SK-N-SH treated with all-trans-retinoic acid at 6 μM for 48 hours (cell line): ENCODE data around the gene BACH2.
"Not testable (repeated sequence)": the region's sequence is repeated elsewhere in the genome, so short reads cannot be mapped to it uniquely, and the experiment has no call there.

Experiments used
- ATAC-seq: fragments of 200-7000 bp; cut with Tn5 transposase; 3 replicates; pipeline ENCODE4 v1.9.1; 2020; ENCODE audit warnings: mild to moderate bottlenecking, moderate library complexity
- ARNTL ChIP-seq: fragments of 450-650 bp; formaldehyde crosslinking; IDR thresholded peaks from 2 replicates; pipeline ENCODE4 v1.5.0; 2020; ENCODE audit warnings: low read depth, mild to moderate bottlenecking, moderate library complexity, borderline replicate concordance
- BACH2 ChIP-seq: fragments of 250-450 bp; sonication (Bioruptor Pico); IDR thresholded peaks from 2 replicates; pipeline ENCODE4 v1.9.0; 2021; ENCODE audit warnings: mild to moderate bottlenecking, borderline replicate concordance
- CSDC2 ChIP-seq: fragments of 250-450 bp; sonication (Bioruptor Pico); IDR thresholded peaks from 2 replicates; pipeline ENCODE4 v1.5.0; 2020; ENCODE audit warnings: mild to moderate bottlenecking, moderate library complexity
- CSRNP3 ChIP-seq: fragments of 250-450 bp; sonication (Bioruptor Pico); IDR thresholded peaks from 2 replicates; pipeline ENCODE4 v1.5.1; 2021; ENCODE audit warnings: mild to moderate bottlenecking, moderate library complexity
- ESRRG ChIP-seq: fragments of 250-450 bp; sonication (Bioruptor Pico); IDR thresholded peaks from 2 replicates; pipeline ENCODE4 v1.6.1; 2021; ENCODE audit warnings: mild to moderate bottlenecking
- GLIS3 ChIP-seq: fragments of 250-450 bp; sonication (Bioruptor Pico); IDR thresholded peaks from 2 replicates; pipeline ENCODE4 v1.5.0; 2020; ENCODE audit warnings: mild to moderate bottlenecking, moderate library complexity
- ISL1 ChIP-seq: fragments of 250-450 bp; sonication (Bioruptor Pico); IDR thresholded peaks from 2 replicates; pipeline ENCODE4 v2.1.2; 2022; ENCODE audit warnings: mild to moderate bottlenecking, moderate library complexity
- OSR1 ChIP-seq: fragments of 250-450 bp; sonication (Bioruptor Pico); IDR thresholded peaks from 2 replicates; pipeline ENCODE4 v1.8.0; 2022; ENCODE audit warnings: moderate library complexity, mild to moderate bottlenecking, inconsistent platforms
- PPARA ChIP-seq: fragments of 250-450 bp; sonication (Bioruptor Pico); IDR thresholded peaks from 2 replicates; pipeline ENCODE4 v1.5.0; 2020; ENCODE audit warnings: mild to moderate bottlenecking, borderline replicate concordance
- RARB ChIP-seq: fragments of 250-450 bp; sonication (Bioruptor Pico); IDR thresholded peaks from 2 replicates; pipeline ENCODE4 v1.8.0; 2021; ENCODE audit warnings: mild to moderate bottlenecking, moderate library complexity
- SNAI2 ChIP-seq: fragments of 250-450 bp; sonication (Bioruptor Pico); IDR thresholded peaks from 2 replicates; pipeline ENCODE4 v1.5.0; 2020; ENCODE audit warnings: mild to moderate bottlenecking, moderate library complexity
- TOX ChIP-seq: fragments of 250-450 bp; sonication (Bioruptor Pico); IDR thresholded peaks from 2 replicates; pipeline ENCODE4 v1.8.0; 2021; ENCODE audit warnings: mild to moderate bottlenecking, moderate library complexity, borderline replicate concordance
- ZC3H10 ChIP-seq: fragments of 250-450 bp; sonication (Bioruptor Pico); IDR thresholded peaks from 2 replicates; pipeline ENCODE4 v1.5.1; 2021; ENCODE audit warnings: mild to moderate bottlenecking, moderate library complexity
- ZFP30 ChIP-seq: fragments of 450-650 bp; formaldehyde crosslinking; IDR thresholded peaks from 2 replicates; pipeline ENCODE4 v1.5.0; 2022; ENCODE audit warnings: mild to moderate bottlenecking, moderate library complexity
- ZNF565 ChIP-seq: fragments of 450-650 bp; formaldehyde crosslinking; conservative IDR thresholded peaks from 2 replicates; pipeline ENCODE4 v1.5.0; 2020; ENCODE audit warnings: low read depth, mild to moderate bottlenecking, moderate library complexity
- ZNF70 ChIP-seq: fragments of 450-650 bp; formaldehyde crosslinking; IDR thresholded peaks from 2 replicates; pipeline ENCODE4 v1.5.0; 2020; ENCODE audit warnings: mild to moderate bottlenecking, moderate library complexity
- ZNF8 ChIP-seq: fragments of 450-650 bp; formaldehyde crosslinking; IDR thresholded peaks from 2 replicates; pipeline ENCODE4 v1.5.0; 2020; ENCODE audit warnings: mild to moderate bottlenecking, moderate library complexity
- TF ChIP-seq, protein P1 (sequence below): fragments of 250-450 bp; sonication (Bioruptor Pico); IDR thresholded peaks from 2 replicates; pipeline ENCODE4 v1.8.0; 2020; ENCODE audit warnings: mild to moderate bottlenecking, moderate library complexity, borderline replicate concordance
- TF ChIP-seq, protein P2 (sequence below): fragments of 250-450 bp; sonication (Bioruptor Pico); IDR thresholded peaks from 2 replicates; pipeline ENCODE4 v1.5.1; 2020; ENCODE audit warnings: low read depth, mild to moderate bottlenecking, moderate library complexity

Gene BACH2

GRCh38 chr6:90035047-90035723 lies 261.5 kb downstream of the BACH2 start:
- TF ChIP-seq RARB (no peak), PPARA (no peak), SNAI2 (CRISPR knock-in tag) (no peak), ESRRG (no peak), ZFP30 (CRISPR knock-in tag) (no peak), CSRNP3 (CRISPR knock-in tag) (no peak), ISL1 (CRISPR knock-in tag) (no peak), ZNF70 (CRISPR knock-in tag) (no peak), CSDC2 (CRISPR knock-in tag) (no peak), BACH2 (CRISPR knock-in tag) (no peak), ZNF8 (no peak), ZNF565 (CRISPR knock-in tag) (no peak), GLIS3 (no peak), ARNTL (no peak)
- TF ChIP-seq, protein P1, sequence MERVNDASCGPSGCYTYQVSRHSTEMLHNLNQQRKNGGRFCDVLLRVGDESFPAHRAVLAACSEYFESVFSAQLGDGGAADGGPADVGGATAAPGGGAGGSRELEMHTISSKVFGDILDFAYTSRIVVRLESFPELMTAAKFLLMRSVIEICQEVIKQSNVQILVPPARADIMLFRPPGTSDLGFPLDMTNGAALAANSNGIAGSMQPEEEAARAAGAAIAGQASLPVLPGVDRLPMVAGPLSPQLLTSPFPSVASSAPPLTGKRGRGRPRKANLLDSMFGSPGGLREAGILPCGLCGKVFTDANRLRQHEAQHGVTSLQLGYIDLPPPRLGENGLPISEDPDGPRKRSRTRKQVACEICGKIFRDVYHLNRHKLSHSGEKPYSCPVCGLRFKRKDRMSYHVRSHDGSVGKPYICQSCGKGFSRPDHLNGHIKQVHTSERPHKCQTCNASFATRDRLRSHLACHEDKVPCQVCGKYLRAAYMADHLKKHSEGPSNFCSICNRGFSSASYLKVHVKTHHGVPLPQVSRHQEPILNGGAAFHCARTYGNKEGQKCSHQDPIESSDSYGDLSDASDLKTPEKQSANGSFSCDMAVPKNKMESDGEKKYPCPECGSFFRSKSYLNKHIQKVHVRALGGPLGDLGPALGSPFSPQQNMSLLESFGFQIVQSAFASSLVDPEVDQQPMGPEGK (CRISPR knock-in tag) = no peak
- no peak for ATAC-seq

GRCh38 chr6:90033746-90034271 lies 262.8 kb downstream of the BACH2 start:
- ATAC-seq = no peak
- no peak for TF ChIP-seq SNAI2 (CRISPR knock-in tag)

DNA sequence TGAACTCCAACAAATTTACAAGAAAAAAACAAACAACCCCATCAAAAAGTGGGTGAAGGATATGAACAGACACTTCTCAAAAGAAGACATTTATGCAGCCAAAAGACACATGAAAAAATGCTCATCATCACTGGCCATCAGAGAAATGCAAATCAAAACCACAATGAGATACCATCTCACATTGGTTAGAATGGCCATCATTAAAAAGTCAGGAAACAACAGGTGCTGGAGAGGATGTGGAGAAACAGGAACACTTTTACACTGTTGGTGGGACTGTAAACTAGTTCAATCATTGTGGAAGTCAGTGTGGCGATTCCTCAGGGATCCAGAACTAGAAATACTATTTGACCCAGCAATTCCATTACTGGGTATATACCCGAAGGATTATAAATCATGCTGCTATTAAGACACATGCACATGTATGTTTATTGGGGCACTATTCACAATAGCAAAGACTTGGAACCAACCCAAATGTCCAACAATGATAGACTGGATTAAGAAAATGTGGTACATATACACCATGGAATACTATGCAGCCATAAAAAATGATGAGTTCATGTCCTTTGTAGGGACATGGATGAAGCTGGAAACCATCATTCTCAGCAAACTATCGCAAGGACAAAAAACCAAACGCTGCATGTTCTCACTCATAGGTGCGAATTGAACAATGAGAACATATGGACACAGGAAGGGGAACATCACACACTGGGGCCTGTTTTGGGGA lies 264.0 kb downstream of the BACH2 start:
- 0 out of 2 replicates have a peak, but pooled peaks have one; percentile 69 for TF ChIP-seq ZNF8
- ATAC-seq = not testable (repeated sequence)

DNA sequence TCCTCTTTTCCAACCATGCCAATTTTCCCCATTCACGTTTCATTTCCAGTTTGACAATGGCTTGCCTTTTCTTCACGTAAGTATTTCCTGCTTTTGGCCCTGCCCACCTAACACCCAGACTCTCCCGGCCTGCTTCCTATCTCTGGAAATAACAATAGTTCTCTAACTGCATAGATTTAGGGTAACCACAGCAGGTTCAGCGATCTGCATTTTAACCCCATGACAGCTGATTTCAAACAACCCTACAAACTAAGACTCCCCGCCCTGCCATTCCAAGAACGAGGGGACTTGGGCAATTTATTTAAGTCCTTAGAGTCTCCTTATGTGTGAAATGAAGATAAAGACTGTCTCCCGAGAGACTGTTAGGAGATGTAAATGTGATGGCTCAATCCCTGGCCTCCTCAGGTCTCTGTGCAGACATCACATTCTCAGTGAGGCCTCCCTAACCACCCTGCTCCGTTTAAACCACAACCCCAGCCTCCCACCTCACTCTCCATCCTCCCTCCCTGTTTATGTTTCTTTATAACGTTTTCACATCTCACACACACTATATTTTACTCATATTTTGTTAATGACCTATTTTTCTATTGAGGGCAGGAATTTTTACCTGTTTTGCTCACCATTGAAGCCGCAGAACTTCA lies 267.5 kb downstream of the BACH2 start:
- TF ChIP-seq ESRRG = no peak
- no peak for TF ChIP-seq CSDC2 (CRISPR knock-in tag)
- no peak for TF ChIP-seq TOX
- no peak for TF ChIP-seq ISL1 (CRISPR knock-in tag)
- no peak for TF ChIP-seq RARB
- no peak for TF ChIP-seq ZNF8
- TF ChIP-seq ZC3H10 = no peak
- no peak for TF ChIP-seq ARNTL
- no peak for TF ChIP-seq SNAI2 (CRISPR knock-in tag)
- TF ChIP-seq, protein P2, sequence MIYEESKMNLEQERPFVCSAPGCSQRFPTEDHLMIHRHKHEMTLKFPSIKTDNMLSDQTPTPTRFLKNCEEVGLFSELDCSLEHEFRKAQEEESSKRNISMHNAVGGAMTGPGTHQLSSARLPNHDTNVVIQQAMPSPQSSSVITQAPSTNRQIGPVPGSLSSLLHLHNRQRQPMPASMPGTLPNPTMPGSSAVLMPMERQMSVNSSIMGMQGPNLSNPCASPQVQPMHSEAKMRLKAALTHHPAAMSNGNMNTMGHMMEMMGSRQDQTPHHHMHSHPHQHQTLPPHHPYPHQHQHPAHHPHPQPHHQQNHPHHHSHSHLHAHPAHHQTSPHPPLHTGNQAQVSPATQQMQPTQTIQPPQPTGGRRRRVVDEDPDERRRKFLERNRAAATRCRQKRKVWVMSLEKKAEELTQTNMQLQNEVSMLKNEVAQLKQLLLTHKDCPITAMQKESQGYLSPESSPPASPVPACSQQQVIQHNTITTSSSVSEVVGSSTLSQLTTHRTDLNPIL (CRISPR knock-in tag) = no peak
- no peak for TF ChIP-seq OSR1 (CRISPR knock-in tag)
- no peak for TF ChIP-seq GLIS3
- no peak for TF ChIP-seq ZFP30 (CRISPR knock-in tag)
- TF ChIP-seq BACH2 (CRISPR knock-in tag) = no peak
- no peak for TF ChIP-seq ZNF70 (CRISPR knock-in tag)
- TF ChIP-seq CSRNP3 (CRISPR knock-in tag) = no peak
- no peak for ATAC-seq
